LNCAP (cell line): Measurements from ENCODE around the gene EIF4E1B.

Experiments used
- CTCF ChIP-seq: fragments of 450-650 bp; IDR thresholded peaks from 2 replicates; pipeline ENCODE4 v1.5.1; 2017; ENCODE audit warnings: mild to moderate bottlenecking

EIF4E1B gene

GRCh38 chr5:176601901-176602482, 28.5 kb upstream of the EIF4E1B start:
- no peak for TF ChIP-seq CTCF

- no peak for TF ChIP-seq CTCF
These were observed 27.4 kb upstream of the EIF4E1B start for GRCh38 chr5:176603091-176603490.

- no peak for TF ChIP-seq CTCF
These were observed 24.4 kb upstream of the EIF4E1B start for GRCh38 chr5:176606032-176606431.

DNA sequence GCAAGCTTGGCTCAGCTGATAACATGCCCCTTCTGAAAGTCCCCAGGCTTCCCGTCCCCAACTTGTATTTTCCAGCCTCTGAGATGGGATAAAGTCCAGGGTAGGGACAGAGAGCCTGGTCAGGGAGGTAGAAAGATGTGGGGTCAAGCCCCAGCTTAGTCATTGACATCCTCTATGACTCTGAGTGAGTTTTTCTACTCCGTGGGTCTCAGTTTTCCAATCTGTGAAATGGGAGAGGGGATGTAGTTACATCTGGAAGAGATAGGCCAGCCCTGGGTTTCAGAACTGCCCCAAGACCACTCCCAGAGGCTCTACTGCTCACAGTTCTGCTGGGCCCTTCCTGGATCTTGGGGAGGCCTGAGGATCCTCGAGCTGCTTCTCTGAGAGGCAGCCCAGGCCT, 23.6 kb upstream of the EIF4E1B start:
- no peak for TF ChIP-seq CTCF

- TF ChIP-seq CTCF: no peak
These were observed 22.3 kb upstream of the EIF4E1B start for GRCh38 chr5:176608142-176608705.

DNA sequence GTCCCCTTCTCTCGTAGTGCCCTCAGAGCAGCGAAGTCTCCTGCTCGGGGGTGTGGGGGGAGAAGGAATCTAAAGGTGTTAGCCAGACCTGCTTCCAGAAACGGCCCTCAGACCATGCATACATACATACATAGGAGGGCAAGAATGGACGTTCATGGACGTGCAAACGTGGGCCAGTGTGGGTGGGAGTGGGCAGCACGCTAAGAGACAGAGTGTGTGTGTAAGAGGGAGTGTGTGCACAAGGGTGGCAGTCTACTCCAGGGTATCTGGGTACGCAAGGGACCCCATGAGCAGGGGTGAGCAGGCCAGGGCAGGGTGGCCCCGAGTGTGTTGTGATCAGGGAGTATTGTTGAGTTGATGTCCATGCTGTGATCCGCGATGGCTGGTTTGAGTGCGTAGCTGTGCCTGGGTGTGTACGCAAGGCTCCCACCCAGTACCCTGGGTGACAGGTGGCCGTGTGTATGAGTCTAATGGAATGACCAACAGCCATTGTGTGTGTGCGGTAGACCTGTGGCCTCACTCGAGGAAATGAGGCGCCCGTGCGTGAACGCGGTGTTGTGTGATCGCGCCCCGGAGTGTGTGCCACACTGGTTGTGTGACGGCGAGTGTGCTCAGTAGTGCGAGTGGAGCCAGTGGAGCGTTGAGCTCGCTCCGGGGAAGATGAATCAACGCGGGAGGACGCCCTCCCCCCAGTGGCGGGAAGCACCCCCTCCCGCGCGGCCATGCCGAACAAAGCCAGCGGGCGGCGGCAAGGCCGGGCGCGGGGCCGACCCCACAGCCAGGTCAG, 21.3 kb upstream of the EIF4E1B start:
- TF ChIP-seq CTCF: no peak

DNA sequence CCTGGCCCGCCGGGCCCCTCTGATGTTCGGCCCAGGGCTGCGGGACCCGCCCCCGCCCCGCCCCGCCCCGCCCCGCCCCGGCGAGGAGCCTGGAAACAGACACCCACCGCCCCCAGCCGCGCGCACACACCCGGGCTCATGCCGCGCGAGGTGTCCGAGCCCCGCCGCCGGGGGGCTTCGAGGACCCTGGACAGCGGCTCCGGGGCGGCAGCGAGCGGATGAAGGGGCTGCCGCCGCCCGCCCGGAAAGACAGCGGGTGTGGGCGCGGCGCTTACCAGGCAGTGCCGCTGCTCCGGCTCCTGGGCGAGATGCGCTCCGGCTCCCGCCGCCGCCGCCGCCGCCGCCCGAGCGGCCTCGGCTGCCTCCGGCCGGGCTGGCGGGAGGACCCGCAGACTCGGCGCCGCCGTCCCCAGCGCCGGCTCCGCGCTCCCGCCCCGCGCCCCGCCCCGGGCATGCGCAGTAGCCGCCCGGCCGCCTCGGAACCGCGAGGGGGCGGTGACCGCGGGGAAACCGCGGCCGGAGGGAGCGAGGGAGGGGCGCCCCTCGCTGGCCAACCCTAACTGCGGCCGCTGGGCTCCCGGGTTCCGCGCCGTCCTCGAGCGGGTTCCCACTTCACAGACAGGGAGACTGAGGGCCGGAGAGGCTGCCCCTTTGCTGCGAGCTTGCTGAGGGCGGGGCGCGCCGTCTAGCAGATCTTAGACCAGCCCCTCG, 20.6 kb upstream of the EIF4E1B start, which contains the start of gene GPRIN1:
TSS of gene GPRIN1 (minus strand) at position 433 of the 711 bp plus-strand sequence. CDS start 10,322 bp downstream, outside the sequence.
- no peak; the same call in 1 of the 2 replicates for TF ChIP-seq CTCF
